Gastroesophageal sphincter (tissue), 3 donors: ENCODE measurements around the gene PSMB3.

Experiments used
- EP300 ChIP-seq: sonication (generic); formaldehyde crosslinking; IDR thresholded peaks from one replicate; pipeline ENCODE4 v1.6.1; 2017; ENCODE audit warnings: antibody characterized with exemption, mild to moderate bottlenecking
- POLR2A ChIP-seq, 2 donors: fragments of 450-650 bp; IDR thresholded peaks; one replicate each; pipeline ENCODE4 v1.6.1; 2017; ENCODE audit warnings: antibody characterized with exemption in 2 of 2, mild to moderate bottlenecking in 2 of 2, moderate library complexity in 1 of 2
- POLR2AphosphoS5 ChIP-seq: sonication (generic); formaldehyde crosslinking; IDR thresholded peaks from one replicate; pipeline ENCODE4 v1.6.1; 2017; ENCODE audit warnings: antibody characterized with exemption
- TF ChIP-seq, protein P1 (sequence below), 4 experiments: fragments of 200-600 bp in 2 of 4; fragments of 450-650 bp in 2 of 4; sonication (generic) in 1 of 4; IDR thresholded peaks; one replicate each; pipeline ENCODE4 v1.5.1; 2017 to 2019; ENCODE audit warnings: antibody characterized with exemption in 4 of 4, mild to moderate bottlenecking in 2 of 4, moderate library complexity in 2 of 4

DNA sequence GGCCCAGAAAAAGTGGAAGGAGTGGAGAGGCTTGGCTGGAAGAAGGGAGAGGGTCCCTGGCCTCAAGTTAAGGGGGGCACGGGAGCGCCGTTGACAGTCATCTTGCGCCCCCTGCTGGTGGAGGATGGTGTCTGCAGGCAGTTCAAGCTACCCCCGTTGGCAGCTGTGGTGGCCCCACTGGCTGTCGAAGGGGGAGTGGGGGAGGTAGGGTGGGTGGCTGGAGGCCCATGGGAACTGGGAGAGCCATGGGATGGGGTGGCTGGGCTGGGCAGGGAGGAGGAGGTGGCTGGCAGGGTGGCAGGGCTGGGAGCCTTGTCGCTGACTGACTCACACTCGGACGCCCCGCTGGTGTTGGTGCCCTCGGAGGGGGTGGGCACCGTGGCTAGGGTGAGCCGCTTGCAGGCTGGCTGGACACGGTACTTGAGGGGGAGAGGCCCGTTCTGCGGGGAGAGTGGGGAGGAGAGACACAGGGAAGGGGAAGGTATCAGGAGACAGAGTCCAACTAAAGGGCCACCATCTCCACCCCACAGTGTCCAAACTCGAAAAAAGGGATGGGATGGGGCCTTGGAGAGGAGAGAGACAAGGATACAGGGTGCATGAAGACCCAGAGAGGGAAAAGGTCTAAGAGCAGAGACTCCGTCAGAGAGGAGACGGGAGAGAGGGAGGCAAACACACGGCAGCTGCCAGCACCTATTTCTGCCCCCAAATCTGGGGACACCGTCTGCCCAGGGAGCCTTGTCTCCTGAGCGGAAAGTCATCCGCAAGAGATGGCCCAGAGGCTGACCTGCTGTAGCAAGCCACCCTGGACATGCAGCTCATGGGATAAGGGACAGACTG lies 17.2 kb upstream of the PSMB3 start:
- TF ChIP-seq, protein P1, sequence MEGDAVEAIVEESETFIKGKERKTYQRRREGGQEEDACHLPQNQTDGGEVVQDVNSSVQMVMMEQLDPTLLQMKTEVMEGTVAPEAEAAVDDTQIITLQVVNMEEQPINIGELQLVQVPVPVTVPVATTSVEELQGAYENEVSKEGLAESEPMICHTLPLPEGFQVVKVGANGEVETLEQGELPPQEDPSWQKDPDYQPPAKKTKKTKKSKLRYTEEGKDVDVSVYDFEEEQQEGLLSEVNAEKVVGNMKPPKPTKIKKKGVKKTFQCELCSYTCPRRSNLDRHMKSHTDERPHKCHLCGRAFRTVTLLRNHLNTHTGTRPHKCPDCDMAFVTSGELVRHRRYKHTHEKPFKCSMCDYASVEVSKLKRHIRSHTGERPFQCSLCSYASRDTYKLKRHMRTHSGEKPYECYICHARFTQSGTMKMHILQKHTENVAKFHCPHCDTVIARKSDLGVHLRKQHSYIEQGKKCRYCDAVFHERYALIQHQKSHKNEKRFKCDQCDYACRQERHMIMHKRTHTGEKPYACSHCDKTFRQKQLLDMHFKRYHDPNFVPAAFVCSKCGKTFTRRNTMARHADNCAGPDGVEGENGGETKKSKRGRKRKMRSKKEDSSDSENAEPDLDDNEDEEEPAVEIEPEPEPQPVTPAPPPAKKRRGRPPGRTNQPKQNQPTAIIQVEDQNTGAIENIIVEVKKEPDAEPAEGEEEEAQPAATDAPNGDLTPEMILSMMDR (IDR thresholded peaks at IDR 0.05) = peak in 3 of 4 experiments; percentile 91 to 96 (median 95)
- TF ChIP-seq POLR2A (IDR thresholded peaks at IDR 0.05) = no peak
- TF ChIP-seq POLR2AphosphoS5 = no peak
- no peak for TF ChIP-seq EP300
